ENCODE results near the gene CD81.

Gene CD81

GRCh38 chr11:2404735-2405196, 27.7 kb downstream of the CD81 start:
- no peak for DNase-seq (ENCODE audit: low read depth in 2 of 2)

- DNase-seq (ENCODE audit: low read depth in 2 of 2) = no peak
These were observed 29.3 kb downstream of the CD81 start for GRCh38 chr11:2406451-2406850.

GRCh38 chr11:2406878-2407410, 29.8 kb downstream of the CD81 start:
- DNase-seq (ENCODE audit: low read depth in 2 of 2) = no peak

GRCh38 chr11:2408671-2409070, 31.6 kb downstream of the CD81 start:
- no peak for DNase-seq (ENCODE audit: low read depth in 2 of 2)

GRCh38 chr11:2409126-2409525, 32.0 kb downstream of the CD81 start:
- DNase-seq (ENCODE audit: low read depth in 2 of 2) = no peak

- DNase-seq (ENCODE audit: low read depth in 2 of 2) = no peak
These were observed 32.7 kb downstream of the CD81 start for GRCh38 chr11:2409611-2410468.

GRCh38 chr11:2410616-2411015, 33.5 kb downstream of the CD81 start:
- no peak for DNase-seq (ENCODE audit: low read depth in 2 of 2)

- DNase-seq (ENCODE audit: low read depth in 2 of 2) = no peak
These were observed 34.6 kb downstream of the CD81 start for GRCh38 chr11:2411446-2412305.

- no peak for DNase-seq (ENCODE audit: low read depth in 2 of 2)
These were observed 35.2 kb downstream of the CD81 start for GRCh38 chr11:2412323-2412722.

GRCh38 chr11:2413742-2414579, 36.9 kb downstream of the CD81 start:
- DNase-seq (ENCODE audit: low read depth in 2 of 2) = no peak

GRCh38 chr11:2414616-2415015, 37.5 kb downstream of the CD81 start:
- no peak for DNase-seq (ENCODE audit: low read depth in 2 of 2)

GRCh38 chr11:2415171-2415570, 38.1 kb downstream of the CD81 start:
- DNase-seq (ENCODE audit: low read depth in 2 of 2) = no peak

GRCh38 chr11:2415601-2416380, 38.7 kb downstream of the CD81 start:
- DNase-seq (ENCODE audit: low read depth in 2 of 2) = no peak

GRCh38 chr11:2416765-2417164, 39.7 kb downstream of the CD81 start:
- no peak for DNase-seq (ENCODE audit: low read depth in 2 of 2)

- DNase-seq (ENCODE audit: low read depth in 2 of 2) = no peak
These were observed 41.0 kb downstream of the CD81 start for GRCh38 chr11:2417856-2418692.

- DNase-seq (ENCODE audit: low read depth in 2 of 2) = no peak
These were observed 41.7 kb downstream of the CD81 start for GRCh38 chr11:2418693-2419360.

- peak; percentile 47 to 49 for DNase-seq (ENCODE audit: low read depth in 2 of 2)
These were observed 42.8 kb downstream of the CD81 start for GRCh38 chr11:2419638-2420501.

- DNase-seq (ENCODE audit: low read depth in 2 of 2) = peak; percentile 57 to 70
These were observed 43.6 kb downstream of the CD81 start for GRCh38 chr11:2420502-2421225.

All from stimulated activated CD4-positive, alpha-beta T cell treated with anti-CD3 and anti-CD28 coated beads, Interleukin-4, amount 100 ng/mL, for 48 hours (primary cell).